Stimulated activated CD4-positive, alpha-beta T cell treated with anti-CD3 and anti-CD28 coated beads, Interleukin-12 subunit alpha, Interleukin-12 subunit beta, amount 100 ng/mL, for 4 hours (primary cell): ENCODE results near the gene MAP2K5.

ENCODE experiments used
- DNase-seq: peaks from one replicate; pipeline ENCODE4 v3.0.0-alpha.2; 2020

The MAP2K5 gene

GRCh38 chr15:67678993-67679392, 136.5 kb downstream of the MAP2K5 start:
- no peak for DNase-seq

- DNase-seq, result no peak
These were observed 138.1 kb downstream of the MAP2K5 start for GRCh38 chr15:67680641-67681040.

DNA sequence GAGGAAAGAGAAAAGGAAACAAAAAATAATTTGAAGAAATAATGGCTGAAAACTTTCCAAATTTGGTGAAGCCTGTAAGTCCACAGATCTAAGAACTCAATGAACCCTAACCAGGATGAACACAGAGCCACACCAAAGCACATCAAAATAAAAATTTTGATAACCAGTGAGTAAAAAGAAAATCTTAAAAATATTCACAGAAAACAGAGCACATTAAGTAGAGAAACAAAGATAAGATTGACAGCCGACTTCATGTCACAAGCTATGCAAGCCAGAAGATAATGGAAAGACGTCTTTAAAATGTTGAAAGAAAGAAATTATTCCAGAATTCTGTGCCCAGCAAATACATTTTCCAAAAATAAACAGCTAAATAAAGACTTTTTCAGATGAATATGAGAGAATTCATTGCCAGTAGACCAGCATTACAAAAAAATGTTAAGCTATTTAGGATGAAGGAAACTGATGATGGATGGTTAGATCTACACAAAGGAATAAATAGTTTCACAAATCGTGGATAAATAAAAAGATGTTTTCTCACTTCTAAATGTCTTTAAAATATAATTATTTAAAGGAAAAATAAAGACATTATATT, 142.6 kb downstream of the MAP2K5 start:
- DNase-seq, result no peak

DNA sequence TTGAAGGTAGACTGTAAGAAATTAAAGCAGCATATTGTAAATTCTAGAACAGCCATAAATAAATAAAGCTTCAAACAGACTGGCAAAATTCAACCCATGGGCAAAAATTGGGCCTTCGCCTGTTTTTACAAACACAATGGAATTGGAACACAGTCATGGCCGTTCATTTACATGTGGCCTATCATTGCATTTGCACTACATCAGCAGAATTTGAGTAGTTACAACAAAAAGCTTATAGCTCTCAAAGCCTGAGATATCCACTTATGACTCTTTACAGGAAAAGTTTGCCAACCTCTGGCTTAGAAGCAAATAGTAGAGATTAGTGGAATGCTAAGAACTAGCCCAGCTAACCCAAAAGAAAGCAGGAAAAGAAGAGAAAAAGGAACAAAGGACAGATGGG, 143.2 kb downstream of the MAP2K5 start:
- no peak for DNase-seq

DNA sequence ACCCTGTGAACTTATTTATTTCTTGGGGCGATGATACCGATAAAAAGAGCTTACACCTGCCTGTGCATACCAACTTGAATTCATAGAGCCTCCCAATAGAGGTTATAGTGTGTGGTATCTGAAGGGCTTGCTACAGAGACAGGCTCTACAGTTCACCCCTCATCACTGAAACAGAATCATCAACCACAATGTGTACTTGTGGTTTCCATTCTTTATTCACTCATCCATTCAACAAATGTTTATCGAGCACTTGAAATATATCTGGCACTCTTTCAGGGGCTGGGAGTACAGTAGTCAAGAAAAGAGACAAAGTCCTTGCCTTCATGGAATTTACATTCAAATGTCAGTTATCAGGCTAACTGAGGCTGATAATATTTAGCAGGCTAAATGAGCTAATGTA, 148.4 kb downstream of the MAP2K5 start:
- DNase-seq, result no peak

DNA sequence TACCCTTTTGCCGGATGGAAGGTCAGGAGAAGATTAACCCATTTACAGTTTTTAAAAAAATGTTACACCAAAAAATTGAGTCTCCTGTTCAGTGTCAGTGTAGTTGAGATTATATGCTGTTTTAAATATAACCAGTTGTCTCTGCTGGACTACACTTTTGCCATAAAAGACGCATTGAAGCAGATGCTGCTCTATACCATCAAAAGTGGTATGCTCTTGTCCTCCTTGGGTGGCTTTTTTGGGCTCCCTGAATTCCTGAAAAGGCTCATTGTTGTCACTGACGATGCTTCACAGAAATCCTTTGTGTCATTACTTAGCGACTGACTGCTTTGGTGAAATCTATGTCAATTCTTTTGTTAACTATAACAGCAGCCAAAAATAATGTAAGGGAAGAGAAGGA, 148.9 kb downstream of the MAP2K5 start:
- no peak for DNase-seq

GRCh38 chr15:67692573-67692972, 150.1 kb downstream of the MAP2K5 start:
- DNase-seq, result no peak

GRCh38 chr15:67696087-67696486, 153.6 kb downstream of the MAP2K5 start:
- no peak for DNase-seq

DNA sequence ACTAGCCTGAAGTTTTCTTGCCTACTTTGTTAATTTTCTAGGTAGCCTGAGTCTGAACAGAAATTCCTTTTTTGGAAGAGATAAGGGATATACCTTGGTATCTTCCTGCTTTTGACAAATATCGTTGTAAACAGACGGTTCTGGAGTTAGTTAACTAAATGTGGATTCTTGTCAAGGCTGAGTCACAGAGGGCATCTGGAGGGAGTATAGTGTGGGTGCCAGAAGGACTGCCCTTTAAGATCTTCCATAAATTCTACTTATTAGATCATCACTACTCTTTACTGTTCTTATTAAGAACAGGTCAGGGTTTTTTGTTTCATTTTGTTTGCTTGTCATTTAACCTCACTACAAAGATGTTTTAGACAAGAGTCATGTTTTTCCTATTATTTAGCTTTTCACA, 157.5 kb downstream of the MAP2K5 start:
- DNase-seq, result no peak

DNA sequence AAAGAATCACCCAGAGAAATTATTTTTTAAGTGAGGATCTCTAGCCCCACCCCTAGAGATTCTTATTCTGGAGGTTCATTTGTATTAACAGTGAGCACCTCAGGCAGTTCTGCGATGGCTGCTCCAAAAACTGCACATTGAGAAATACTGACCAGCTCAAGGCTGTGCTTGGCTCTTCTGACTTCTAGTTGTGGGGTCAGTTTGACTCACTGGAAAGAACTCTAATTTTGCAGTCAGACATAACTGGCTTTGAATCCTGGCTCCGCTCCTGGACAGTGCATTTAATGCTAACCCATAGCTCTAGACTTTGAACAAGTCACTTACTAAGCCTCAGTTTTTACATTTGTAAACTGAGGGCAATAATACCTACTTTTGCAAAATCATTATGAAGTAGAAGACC, 159.2 kb downstream of the MAP2K5 start:
- no peak for DNase-seq

DNA sequence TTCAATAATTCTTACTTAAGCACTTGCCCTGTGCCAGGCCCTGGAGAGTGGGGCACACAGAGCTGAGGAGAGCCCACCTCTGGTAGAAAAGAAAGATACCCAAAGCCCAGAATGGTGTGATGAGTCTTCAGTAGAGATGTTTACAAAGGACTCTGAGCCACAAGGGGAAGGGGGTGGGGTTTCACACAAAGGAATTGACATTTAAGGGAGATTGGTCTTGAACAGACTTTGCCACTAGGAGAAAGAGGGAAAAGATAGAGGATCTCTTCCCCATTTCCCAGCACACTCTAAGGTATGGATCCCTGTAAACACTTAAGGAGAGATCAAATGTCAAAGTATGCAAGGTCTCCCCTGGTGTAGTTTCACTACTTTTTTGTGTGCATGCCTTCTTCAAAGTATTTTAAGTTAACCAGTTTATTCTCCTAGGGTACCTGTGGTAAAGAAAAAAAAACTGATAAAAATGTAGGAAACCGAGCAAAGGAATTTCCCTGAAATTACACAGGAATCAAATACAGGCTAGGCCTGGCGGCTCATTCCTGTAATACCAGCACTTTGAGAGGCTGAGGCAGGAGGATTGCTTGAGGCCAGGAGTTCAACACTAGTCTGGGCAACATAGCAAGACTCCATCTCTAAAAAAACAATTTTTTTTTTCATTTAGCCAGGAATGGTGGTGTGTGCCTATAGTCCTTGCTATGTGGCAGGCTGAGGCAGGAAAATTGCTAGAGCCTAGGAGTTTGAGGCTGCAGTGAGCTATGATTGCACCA, 165.2 kb downstream of the MAP2K5 start:
- no peak for DNase-seq

DNA sequence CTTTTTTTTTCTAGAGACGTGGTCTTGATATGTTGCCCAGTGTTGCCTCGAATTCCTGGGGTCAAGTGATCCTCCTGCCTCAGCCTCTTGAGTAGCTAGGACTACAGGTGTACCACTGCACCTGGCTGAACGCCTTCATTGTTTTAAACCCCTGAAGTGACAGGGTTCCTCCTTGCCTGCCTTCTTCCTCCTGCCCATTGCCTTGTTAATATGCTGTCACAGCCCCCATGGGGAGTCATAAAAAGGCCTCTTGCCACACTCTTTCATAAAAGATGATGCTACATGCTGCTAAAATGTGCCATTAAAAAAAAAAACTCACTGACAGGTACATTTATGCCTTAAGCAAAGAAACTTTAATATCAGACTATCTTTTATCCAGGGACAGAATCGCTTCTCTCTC, 166.0 kb downstream of the MAP2K5 start:
- no peak for DNase-seq

- no peak for DNase-seq
These were observed 172.7 kb downstream of the MAP2K5 start for GRCh38 chr15:67715170-67715569.

GRCh38 chr15:67716171-67716570, 173.7 kb downstream of the MAP2K5 start:
- no peak for DNase-seq

GRCh38 chr15:67717776-67718175, 175.3 kb downstream of the MAP2K5 start:
- DNase-seq, result no peak

- no peak for DNase-seq
These were observed 176.9 kb downstream of the MAP2K5 start for GRCh38 chr15:67719330-67719959.

DNA sequence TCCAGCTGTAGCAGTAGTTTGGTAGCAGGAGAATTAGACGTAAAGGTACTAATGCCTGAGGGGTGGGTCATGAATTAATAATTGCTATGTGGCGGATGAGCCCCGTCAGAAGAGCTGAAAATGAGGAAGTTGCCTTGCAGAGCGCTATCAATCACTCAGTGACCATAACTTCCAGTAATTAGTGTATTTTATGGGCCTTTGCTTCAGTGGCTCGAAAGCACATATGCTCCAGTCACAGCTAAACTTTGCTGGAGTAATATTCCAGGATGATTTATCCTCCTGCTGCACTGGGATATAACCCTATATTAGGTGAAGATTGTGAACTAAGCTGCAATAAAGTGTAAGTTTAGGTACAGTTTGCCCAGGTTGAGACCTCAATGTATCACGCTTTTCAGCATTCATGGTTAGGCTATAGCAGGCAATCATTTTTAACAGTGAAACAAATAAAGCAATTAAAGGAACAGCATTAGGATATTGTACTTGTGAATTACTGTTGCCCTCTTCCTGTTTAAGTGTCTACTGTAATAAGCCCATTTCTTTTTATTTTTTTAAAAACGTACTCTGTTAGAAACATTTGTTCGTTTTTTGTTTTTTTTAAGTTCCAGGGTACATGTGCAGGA, 178.2 kb downstream of the MAP2K5 start:
- DNase-seq, result no peak

DNA sequence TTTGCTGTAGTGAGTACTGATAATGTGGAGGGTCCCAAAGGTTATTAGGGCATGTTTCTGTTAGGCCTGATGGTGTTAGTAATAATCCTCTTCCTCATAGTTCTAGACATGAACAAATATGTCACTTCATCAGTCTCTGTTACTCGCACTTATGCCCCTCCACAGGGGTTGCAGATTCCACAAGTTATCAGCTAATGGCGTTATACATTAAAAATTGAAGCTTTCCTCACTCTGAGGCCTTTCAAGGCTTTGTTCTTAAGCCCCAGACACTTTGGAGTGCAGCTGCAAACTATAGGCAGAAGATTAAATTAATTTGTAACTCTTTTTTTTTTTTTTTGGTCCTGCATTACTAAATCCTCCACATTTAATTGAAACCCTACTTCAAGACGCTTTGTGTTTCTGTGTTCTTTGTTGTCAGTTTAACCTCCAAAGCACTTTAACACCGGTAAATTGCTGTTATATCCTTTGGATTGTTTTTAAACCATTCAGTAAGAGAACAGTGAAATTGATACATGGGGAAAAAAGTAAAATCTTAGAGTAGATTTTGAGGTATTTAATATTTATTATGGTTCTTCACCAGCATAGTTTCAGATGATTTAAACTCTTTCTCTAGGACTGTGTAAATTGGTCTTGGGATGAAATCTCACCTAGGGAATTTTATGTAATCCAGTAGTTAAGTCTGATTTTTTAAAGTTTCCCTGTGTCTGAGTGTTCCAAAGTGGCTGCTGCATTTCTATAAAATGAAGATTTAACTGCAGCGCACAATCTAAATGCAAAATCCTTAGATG, 179.7 kb downstream of the MAP2K5 start:
- no peak for DNase-seq

DNA sequence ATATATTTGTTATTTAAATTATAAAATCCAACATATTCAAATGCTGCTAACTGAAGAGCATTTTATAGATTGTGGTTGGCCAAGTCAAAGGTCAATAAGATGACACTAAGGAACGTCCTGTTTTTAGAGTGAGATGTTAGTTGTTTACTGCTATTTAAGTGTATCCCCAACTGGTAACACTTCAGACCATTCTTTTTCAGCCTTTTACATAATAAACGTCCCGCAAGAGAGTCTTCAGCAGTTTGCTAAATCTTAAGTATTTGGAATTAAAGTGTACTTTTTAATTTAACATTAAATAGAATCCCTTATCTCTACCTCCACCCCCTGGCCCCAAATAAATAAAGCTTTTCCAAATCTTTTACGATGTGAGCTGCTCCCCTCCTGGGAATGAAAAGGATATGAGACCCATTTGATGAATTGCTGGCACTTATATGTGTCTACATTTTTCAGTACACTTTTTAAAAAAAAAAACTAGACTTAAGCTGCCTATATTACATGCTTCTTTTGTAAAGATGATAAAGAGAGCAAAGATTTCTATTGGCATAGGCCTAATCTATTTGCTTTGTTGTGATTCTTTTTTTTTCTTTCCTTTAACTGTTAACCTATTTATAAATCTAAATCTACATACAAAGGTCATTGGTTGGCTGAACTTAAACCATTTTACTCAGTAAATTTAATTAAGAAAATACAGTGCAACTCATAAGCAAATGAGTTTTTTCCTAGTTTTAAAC, 181.0 kb downstream of the MAP2K5 start:
- DNase-seq, result no peak

GRCh38 chr15:67724691-67725375, 182.3 kb downstream of the MAP2K5 start:
- DNase-seq, result no peak

GRCh38 chr15:67730135-67730534, 187.6 kb downstream of the MAP2K5 start:
- DNase-seq, result no peak
